GM12891 (cell line): ENCODE data around the gene CEMIP.

ENCODE experiments used
- POLR2AphosphoS5 ChIP-seq: IDR thresholded peaks from 2 replicates; pipeline ENCODE4 v1.6.1; 2011; ENCODE audit warnings: low read depth, low read length, control low read depth
- TAF1 ChIP-seq: IDR thresholded peaks from 2 replicates; pipeline ENCODE4 v1.6.1; 2011; ENCODE audit warnings: low read depth, low read length, control low read depth

- TF ChIP-seq POLR2AphosphoS5 (no peak), TAF1 (no peak)
Observed at GRCh38 chr15:80934761-80935221, 155.6 kb downstream of the CEMIP start.
